ENCODE results near the gene RIC8A. TPM values are rescaled to one million over a fixed set of nuclear protein-coding genes. Genes with fewer than 3 reads are reported as not detected.
"Not testable (repeated sequence)": the region's sequence is repeated elsewhere in the genome, so short reads cannot be mapped to it uniquely, and the experiment has no call there.

The RIC8A gene
- total RNA-seq (100 to 1,000 TPM; 137 to 139 TPM), polyA plus RNA-seq (103 TPM)

DNA sequence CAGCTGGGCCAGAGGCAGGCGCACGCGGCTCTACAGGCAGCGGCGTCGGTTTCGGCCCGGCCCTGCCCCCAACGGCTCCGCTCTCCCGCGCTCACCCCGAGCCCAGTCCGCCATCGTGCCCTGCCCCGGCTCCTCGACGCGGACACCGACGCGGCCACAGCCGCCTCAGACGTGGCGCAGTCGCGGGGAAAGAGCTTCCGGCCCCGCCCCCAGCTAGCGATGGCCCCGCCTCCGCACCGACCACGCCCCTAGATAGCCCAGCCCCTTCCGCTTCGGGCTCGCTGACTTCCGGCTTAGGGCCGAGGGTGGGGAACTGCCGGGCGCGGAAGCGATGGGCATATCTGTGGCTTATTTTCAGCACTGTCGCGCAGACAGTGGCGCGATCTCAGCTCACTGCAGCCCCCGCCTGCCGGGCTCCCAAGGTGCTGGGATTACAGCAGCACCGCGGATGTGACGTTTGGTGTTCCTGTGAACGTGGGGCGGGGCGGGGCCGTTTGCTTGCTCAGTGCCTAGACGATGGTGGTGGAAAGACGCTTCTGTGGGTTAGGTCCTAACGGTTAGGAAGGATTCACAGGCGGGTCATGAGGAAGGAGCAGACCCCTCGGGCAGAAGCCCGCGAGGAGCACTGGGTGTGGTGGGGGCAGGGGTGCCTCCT is at the start of gene RIC8A, which contains the start of gene BET1L:
RIC8A (plus strand) TSS at position 501 of the 655 bp plus-strand sequence. CDS start 1,147 bp downstream, outside the sequence.
BET1L (minus strand) TSS at position 192 of the 655 bp plus-strand sequence; CDS start at position 114, 78 bp downstream.
- peaks cover 0 to 83% (median 0%) of the 10 kb centered on the region in 3 donors for H3K36me3 Mint-ChIP-seq
- H3K9me3 Mint-ChIP-seq, result peaks cover 0 to 3% (median 0%) of the 10 kb centered on the region in 5 donors
- peak; percentile 96 to 99 (median 97) for DNase-seq
- peak within 1 kb of the TSS; percentile 93 for H3K27ac ChIP-seq (ENCODE audit: low read depth, low read length)
- ChIA-PET CTCF (interaction anchor here (0.8 to 2.5 kb wide), 15 partner anchors 9 to 312 kb away, joined by 3 to 10 read pairs (median 4); partner anchors contain the start of genes PSMD13, PTDSS2 and SIRT3), POLR2A (interaction anchor here (0.6 to 2.8 kb wide), 27 partner anchors 9 to 612 kb away, joined by 3 to 28 read pairs (median 6); partner anchors contain the start of genes ANO9, PGGHG, PHRF1 and PNPLA2)
- H3K4me1 ChIP-seq (ENCODE audit: insufficient read depth, low read length), result peaks cover 58% of the 10 kb centered on the region
- peak within 1 kb of the TSS; percentile 83 for H3K4me3 ChIP-seq (ENCODE audit: low read length)
- no peaks in the 10 kb centered on the region for H3K27me3 ChIP-seq (ENCODE audit: insufficient read depth, low read length, poor library complexity, severe bottlenecking)
- H3K4me1 Mint-ChIP-seq, result peaks cover 48 to 76% (median 55%) of the 10 kb centered on the region in 3 donors
- peak within 1 kb of the TSS; percentile 95 to 100 (median 98) for H3K4me3 Mint-ChIP-seq
- peaks cover 62% of the 10 kb centered on the region for H3K36me3 ChIP-seq (ENCODE audit: insufficient read depth, low read length)
- no peaks in the 10 kb centered on the region for H3K9me3 ChIP-seq (ENCODE audit: low read length)
- peaks cover 0 to 8% of the 10 kb centered on the region in 2 donors for H3K27me3 Mint-ChIP-seq
- H3K27ac Mint-ChIP-seq, result peak within 1 kb of the TSS; percentile 99 to 100 (median 100)

DNA sequence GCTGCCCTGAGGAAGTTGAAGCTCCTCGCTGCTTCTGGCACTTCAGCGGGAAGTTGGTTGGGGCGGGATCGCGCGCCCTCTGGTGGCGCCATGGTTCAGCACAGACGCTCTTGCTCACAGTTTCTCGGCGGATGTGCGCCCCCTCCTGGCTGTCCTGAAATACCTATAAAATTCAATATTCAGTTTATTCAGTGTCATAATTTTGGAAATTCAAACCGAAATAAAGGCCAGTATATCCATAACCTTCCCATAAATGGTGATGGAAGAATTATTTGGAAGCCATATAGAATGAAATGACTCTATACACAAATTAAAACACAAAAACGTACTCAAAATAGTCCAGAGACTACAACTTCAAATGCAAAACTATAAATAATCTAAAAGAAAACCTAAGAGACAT is 27.3 kb upstream of the RIC8A start:
- H3K36me3 ChIP-seq (ENCODE audit: insufficient read depth, low read length); H3K27ac ChIP-seq (ENCODE audit: low read depth, low read length); H3K27me3 ChIP-seq (ENCODE audit: insufficient read depth, low read length, poor library complexity, severe bottlenecking); H3K4me1 Mint-ChIP-seq; H3K36me3 Mint-ChIP-seq; H3K9me3 Mint-ChIP-seq; H3K4me3 ChIP-seq (ENCODE audit: low read length); H3K4me3 Mint-ChIP-seq; DNase-seq; H3K4me1 ChIP-seq (ENCODE audit: insufficient read depth, low read length); POLR2A ChIA-PET; H3K9me3 ChIP-seq (ENCODE audit: low read length); H3K27me3 Mint-ChIP-seq; CTCF ChIA-PET; H3K27ac Mint-ChIP-seq: not testable (repeated sequence)

DNA sequence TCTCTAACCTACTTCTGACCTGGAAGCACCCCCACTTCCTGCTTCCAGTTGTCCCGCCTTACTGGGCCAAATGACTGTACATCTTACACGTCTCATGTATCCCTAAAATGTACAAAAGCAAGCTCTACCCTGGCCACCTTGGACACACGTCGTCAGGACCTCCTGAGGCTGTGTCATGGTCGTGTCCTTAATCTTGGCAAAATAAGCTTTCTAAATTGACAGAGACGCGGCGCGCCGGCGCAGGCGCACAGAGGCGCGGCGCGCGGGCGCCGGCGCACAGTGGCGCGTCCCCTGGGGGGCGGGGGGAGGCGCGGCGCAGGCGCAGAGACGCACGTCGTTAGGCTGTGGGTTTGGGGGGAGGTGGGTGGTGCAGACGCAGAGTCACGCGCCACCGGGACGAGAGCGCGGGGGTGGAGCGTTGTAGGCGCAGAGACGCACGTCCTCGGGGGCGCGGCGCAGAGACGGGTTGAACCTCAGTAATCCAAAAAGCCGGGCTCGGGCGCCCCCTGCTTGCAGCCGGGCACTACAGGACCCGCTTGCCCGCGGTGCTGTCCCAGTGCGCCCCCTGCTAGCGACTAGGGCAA is 18.2 kb upstream of the RIC8A start:
- H3K27ac ChIP-seq (ENCODE audit: low read depth, low read length); POLR2A ChIA-PET; H3K36me3 Mint-ChIP-seq; H3K4me3 Mint-ChIP-seq; H3K27me3 ChIP-seq (ENCODE audit: insufficient read depth, low read length, poor library complexity, severe bottlenecking); H3K27ac Mint-ChIP-seq; H3K9me3 ChIP-seq (ENCODE audit: low read length); H3K27me3 Mint-ChIP-seq; H3K4me3 ChIP-seq (ENCODE audit: low read length); H3K36me3 ChIP-seq (ENCODE audit: insufficient read depth, low read length); CTCF ChIA-PET; H3K9me3 Mint-ChIP-seq: not testable (repeated sequence)
- peaks cover 4 to 13% (median 10%) of the 10 kb centered on the region in 3 donors for H3K4me1 Mint-ChIP-seq
- peak in 1 of 5 donors; percentile 49 for DNase-seq
- peaks cover 10% of the 10 kb centered on the region for H3K4me1 ChIP-seq (ENCODE audit: insufficient read depth, low read length)

DNA sequence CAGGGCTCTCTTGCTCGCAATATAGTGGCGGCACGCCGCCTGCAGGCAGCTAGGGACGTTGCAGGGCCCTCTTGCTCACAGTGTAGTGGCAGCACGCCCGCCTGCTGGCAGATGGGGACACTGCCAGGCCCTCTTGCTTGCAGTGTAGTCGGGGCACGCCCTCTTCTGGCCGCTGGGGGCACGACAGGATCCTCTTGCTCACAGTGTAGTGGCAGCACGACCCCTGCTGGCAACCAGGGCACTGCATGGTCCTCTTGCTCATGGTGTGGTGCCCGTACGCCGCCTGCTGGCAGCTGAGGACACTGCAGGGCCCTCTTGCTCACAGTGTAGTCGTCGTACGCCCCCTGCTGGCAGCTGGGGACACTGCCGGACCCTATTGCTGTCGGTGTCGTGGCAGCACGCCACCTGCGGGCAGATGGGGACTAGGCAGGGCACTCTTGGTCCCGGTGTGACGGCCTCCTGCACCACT is 17.6 kb upstream of the RIC8A start:
- H3K36me3 ChIP-seq (ENCODE audit: insufficient read depth, low read length); H3K4me3 Mint-ChIP-seq; H3K27ac Mint-ChIP-seq; H3K27ac ChIP-seq (ENCODE audit: low read depth, low read length); H3K9me3 Mint-ChIP-seq; POLR2A ChIA-PET; CTCF ChIA-PET; H3K27me3 ChIP-seq (ENCODE audit: insufficient read depth, low read length, poor library complexity, severe bottlenecking); H3K27me3 Mint-ChIP-seq; H3K4me3 ChIP-seq (ENCODE audit: low read length); H3K9me3 ChIP-seq (ENCODE audit: low read length); H3K36me3 Mint-ChIP-seq: not testable (repeated sequence)
- peaks cover 10% of the 10 kb centered on the region for H3K4me1 ChIP-seq (ENCODE audit: insufficient read depth, low read length)
- DNase-seq, result peak in 3 of 5 donors; percentile 37 to 67 (median 49)
- peaks cover 4 to 13% (median 10%) of the 10 kb centered on the region in 3 donors for H3K4me1 Mint-ChIP-seq

DNA sequence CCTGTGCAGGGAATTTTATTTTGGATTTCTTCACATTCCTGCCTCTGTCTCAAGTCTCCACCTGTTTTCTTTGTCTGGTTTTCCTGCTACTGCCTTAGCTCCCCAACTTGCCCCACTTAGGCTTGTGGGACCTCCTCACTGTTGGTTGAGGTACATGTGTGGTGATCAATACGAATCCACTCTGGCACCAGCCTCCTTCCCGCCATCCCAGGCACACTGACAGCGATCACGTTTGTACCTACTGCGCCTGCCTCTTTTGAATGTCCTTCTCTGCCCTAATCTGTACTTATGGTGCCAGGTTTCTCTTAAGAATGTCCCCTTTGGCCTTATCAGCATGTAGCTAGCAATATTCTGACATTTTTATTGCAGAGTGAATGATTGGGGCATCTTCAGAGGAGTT is 17.0 kb upstream of the RIC8A start:
- H3K27ac ChIP-seq (ENCODE audit: low read depth, low read length); H3K9me3 ChIP-seq (ENCODE audit: low read length); H3K36me3 ChIP-seq (ENCODE audit: insufficient read depth, low read length); H3K27me3 Mint-ChIP-seq; H3K9me3 Mint-ChIP-seq; H3K4me3 ChIP-seq (ENCODE audit: low read length); H3K36me3 Mint-ChIP-seq; H3K27me3 ChIP-seq (ENCODE audit: insufficient read depth, low read length, poor library complexity, severe bottlenecking); H3K4me3 Mint-ChIP-seq; POLR2A ChIA-PET; CTCF ChIA-PET: not testable (repeated sequence)
- Mint-ChIP-seq H3K27ac (peak overlapping the region in 1 of 8 donors; percentile 23), H3K4me1 (peaks cover 4 to 13% (median 10%) of the 10 kb centered on the region in 3 donors)
- DNase-seq, result peak in 1 of 5 donors; percentile 29
- H3K4me1 ChIP-seq (ENCODE audit: insufficient read depth, low read length), result peaks cover 10% of the 10 kb centered on the region

DNA sequence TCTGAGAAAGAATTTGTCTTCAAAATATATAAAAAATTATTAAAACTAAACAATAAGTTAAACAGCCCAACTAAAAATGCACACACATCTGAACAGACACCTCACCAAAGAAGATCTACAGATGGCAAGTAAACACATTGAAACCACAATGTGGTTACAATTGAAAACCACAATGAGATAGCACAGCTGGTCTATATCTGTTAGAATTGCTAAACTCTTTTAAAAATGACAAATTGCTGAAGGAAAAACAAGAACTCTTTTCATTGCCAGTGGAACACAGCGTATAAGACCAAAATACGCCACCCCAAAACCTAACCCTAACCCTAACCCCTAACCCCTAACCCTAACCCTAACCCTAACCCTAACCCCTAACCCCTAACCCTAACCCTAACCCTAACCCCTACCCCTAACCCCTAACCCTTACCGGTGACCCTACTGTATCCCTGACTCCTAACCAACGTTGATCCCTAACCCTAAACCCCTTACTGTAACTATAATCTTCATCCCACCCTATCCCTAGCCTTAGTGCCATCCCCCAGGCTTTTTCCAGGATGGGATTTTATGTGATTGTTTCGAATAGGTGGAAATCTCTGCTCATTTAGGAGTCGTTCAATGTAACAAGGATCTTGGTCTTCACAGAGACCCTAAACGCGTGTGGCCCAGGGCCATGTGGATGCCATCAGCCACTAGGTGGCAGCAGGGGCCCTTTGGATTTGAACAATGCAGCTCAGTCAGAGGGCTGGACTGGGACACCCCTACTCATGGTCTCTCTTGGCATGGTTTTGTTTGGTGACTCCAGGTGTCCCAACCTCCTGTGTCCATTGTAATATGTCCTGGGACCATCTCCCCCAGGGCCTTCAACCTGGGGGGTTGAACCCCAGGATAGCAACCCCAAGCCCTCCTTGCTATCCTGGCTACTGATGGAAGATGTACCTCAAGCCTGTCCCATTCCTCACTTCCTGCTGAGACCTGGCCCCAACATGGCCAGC is 15.7 kb upstream of the RIC8A start:
- CTCF ChIA-PET; H3K36me3 Mint-ChIP-seq; H3K27me3 Mint-ChIP-seq; H3K9me3 Mint-ChIP-seq; H3K27ac ChIP-seq (ENCODE audit: low read depth, low read length); H3K4me3 ChIP-seq (ENCODE audit: low read length); H3K9me3 ChIP-seq (ENCODE audit: low read length); POLR2A ChIA-PET; H3K27me3 ChIP-seq (ENCODE audit: insufficient read depth, low read length, poor library complexity, severe bottlenecking); H3K36me3 ChIP-seq (ENCODE audit: insufficient read depth, low read length): not testable (repeated sequence)
- Mint-ChIP-seq H3K4me1 (peaks cover 4 to 13% (median 10%) of the 10 kb centered on the region in 3 donors), H3K4me3 (peak overlapping the region in 6 of 7 donors; percentile 43 to 87 (median 56)), H3K27ac (peak overlapping the region in 7 of 8 donors; percentile 38 to 93 (median 88))
- peaks cover 10% of the 10 kb centered on the region for H3K4me1 ChIP-seq (ENCODE audit: insufficient read depth, low read length)
- DNase-seq, result peak in 3 of 5 donors; percentile 45 to 73 (median 48)

DNA sequence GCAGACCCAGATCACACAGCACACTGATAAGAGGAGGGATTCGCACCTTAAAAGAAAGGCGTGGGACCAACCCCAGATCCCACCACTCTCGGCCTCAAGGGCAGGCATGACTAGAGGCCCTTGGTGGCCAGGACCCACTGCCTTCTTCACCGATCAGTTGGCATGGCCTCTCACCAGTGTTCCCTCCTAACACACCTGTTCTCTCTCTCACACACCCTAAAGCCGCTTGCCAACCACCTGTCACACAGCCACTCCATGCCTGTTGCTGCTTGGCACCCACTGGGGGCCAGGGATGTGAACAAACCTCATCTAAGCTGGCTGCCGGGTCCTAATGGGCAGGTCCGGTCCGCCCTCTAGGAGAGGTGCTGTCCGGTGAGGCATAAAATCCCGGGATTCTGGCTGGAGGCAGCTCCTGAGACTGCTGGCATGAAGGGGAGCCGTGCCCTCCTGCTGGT is 14.8 kb upstream of the RIC8A start, which contains the start of gene SCGB1C1:
SCGB1C1 (plus strand) TSS at position 405 of the 455 bp plus-strand sequence; CDS start at position 427, 22 bp downstream.
- POLR2A ChIA-PET; H3K27me3 ChIP-seq (ENCODE audit: insufficient read depth, low read length, poor library complexity, severe bottlenecking); H3K27me3 Mint-ChIP-seq; H3K9me3 ChIP-seq (ENCODE audit: low read length); H3K27ac ChIP-seq (ENCODE audit: low read depth, low read length); H3K36me3 Mint-ChIP-seq; H3K4me3 ChIP-seq (ENCODE audit: low read length); CTCF ChIA-PET; DNase-seq; H3K36me3 ChIP-seq (ENCODE audit: insufficient read depth, low read length); H3K9me3 Mint-ChIP-seq: not testable (repeated sequence)
- H3K4me3 Mint-ChIP-seq, result peak within 1 kb of the TSS in 2 of 7 donors; percentile 28 to 43
- H3K27ac Mint-ChIP-seq, result peak within 1 kb of the TSS in 7 of 8 donors; percentile 29 to 91 (median 65)
- H3K4me1 Mint-ChIP-seq, result peaks cover 4 to 13% (median 10%) of the 10 kb centered on the region in 3 donors
- peaks cover 10% of the 10 kb centered on the region for H3K4me1 ChIP-seq (ENCODE audit: insufficient read depth, low read length)
